IPS-NIHi11 (cell line): ENCODE results near the gene GUCY2D.
A peak's percentile ranks its signal among the peaks of the same experiment; 100 is the strongest.
"Not testable (repeated sequence)": the region's sequence is repeated elsewhere in the genome, so short reads cannot be mapped to it uniquely, and the experiment has no call there.

ENCODE experiments used
- DNase-seq: peaks from one replicate; pipeline ENCODE4 v3.0.0; 2012; ENCODE audit warnings: mixed read lengths, low spot score

The GUCY2D gene

GRCh38 chr17:8016632-8017424 is 14.4 kb downstream of the GUCY2D start:
- peak; percentile 77 for DNase-seq

GRCh38 chr17:8018436-8018835 is 16.0 kb downstream of the GUCY2D start:
- DNase-seq, result no peak

- DNase-seq, result no peak
Measured at GRCh38 chr17:8019166-8019565, 16.8 kb downstream of the GUCY2D start.

DNA sequence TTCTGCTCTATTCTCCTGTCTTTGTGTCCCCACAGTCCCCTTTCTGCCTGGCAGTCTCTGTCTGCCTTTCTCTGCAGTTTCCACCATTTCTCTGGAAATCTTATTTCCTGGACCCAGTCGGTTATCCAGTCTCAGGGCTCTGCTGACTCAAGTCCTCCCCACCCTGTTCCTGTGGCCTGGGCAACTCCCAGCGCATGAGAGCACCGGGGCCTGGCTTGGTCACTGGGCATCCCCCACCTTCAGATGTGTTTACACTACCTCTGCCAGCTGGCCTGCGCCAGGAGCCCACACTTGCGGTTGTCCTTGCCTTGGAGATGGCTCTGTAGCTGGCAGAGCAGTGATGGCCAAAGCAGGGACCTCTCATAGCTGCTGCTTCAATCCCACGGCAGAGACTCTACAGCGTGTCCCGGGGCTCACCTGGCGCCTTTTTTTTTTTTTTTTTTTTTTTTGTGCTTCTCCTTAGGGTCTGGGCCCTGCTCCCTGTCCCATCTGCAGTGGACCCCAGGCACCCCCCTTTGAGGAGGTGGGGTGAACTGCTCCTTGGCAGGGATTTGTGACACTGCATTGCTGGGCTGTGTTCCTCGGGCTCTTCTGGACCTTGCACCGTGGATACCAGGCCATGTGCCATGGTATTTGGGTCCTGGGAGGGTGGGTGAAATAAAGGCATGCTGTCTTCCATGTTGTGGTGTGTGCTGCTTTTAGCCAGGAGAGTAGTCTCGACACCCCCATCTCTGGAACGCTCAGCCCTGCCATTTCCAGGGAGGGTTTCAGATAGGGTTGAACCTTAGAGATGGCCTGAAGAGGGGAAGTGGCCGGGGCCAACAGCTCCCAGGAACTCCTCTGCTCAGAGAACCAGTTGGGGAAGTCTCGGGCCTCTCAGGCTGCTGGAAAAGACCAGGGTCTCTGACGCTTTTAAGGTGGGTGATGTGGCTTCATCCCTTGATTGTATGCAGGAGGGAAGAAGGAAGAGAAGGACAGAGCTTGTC is 17.5 kb downstream of the GUCY2D start:
- DNase-seq, result no peak

DNA sequence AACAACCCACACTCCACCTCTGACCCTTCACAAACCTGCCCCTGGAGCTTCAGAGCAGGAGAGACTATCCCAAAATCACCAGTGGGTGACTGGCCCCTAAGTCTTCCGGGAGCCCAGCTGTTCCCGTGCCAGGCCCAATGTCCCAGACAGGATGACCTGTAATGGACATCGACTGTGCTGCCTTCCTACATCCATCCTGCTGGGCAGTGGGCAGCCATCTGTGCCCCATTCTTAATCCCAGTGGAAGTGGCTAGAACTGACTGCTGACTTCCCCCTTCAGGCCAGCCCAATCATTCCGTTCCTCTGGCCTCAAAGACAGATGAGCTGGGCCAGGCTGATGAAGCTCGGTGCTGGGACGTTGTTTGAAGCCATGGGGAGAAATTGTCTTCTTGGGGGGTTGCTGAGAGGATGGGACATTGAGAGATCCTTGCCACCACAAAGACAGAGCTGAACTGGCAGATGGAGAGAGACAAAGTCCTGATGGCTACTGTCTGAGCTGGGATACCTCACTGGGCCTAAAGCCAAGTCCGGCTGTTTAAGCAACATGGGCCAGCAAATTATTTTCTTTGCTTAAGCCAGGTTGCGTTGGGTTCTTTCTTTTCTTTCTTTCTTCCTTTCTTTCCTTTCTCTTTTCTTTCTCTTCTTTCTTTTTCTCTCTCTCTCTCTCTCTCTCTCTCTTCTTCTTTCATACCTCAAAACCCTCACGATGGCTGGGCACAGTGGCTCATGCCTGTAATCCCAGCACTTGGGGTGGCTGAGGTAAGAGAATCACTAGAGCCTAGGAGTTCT is 18.6 kb downstream of the GUCY2D start:
- DNase-seq, result no peak

GRCh38 chr17:8021565-8022359 is 19.3 kb downstream of the GUCY2D start:
- no peak for DNase-seq

DNA sequence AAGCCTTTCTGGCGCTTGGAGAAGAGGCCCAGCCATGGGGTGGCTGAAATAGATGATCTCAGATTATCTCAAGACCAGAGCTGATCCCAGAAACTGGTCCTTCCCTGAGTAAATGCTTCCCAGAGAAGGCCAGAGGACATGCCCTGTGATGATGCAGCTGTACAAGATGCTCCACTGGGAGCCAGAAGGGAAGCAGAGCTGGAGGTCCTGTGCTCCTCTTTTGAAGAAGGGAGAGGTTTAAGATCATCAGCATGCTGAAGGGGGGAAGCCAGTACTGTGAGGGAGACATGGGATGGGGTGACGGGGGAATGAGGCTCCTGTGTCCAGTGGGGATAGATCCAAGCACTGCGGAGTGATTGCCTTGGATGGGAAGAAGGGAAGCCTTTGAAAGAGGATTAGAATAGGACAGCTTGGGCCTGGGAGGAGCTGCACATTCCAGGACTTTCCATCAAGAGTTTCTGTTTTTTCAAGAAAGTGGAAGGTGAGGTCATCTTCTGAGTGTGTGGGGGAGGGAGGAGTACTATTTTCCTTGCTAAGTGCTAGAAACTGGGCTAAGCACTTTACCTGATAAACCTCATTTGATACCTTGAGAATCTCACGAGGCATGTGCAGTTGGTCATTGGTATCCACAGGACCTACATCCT is 20.1 kb downstream of the GUCY2D start:
- DNase-seq, result no peak

DNA sequence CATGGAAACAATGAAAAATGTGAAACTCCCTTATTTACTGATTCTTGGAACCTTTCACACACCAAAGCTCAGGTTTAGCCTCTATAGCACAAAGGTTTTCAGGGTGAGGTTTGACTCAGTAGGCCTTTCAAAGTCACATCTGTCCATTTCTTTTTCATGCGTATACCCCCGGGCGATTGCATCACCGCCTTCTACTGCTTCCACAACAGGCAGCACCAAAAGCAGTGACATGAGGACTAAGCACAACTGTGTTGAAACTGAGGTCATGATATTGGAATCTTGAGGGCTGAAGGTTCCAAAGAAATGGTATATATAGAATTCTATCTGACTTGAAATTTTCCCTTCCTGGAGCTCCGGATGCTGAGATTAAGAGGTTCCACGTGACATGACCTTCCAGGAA is 21.7 kb downstream of the GUCY2D start:
- DNase-seq, result not testable (repeated sequence)

DNA sequence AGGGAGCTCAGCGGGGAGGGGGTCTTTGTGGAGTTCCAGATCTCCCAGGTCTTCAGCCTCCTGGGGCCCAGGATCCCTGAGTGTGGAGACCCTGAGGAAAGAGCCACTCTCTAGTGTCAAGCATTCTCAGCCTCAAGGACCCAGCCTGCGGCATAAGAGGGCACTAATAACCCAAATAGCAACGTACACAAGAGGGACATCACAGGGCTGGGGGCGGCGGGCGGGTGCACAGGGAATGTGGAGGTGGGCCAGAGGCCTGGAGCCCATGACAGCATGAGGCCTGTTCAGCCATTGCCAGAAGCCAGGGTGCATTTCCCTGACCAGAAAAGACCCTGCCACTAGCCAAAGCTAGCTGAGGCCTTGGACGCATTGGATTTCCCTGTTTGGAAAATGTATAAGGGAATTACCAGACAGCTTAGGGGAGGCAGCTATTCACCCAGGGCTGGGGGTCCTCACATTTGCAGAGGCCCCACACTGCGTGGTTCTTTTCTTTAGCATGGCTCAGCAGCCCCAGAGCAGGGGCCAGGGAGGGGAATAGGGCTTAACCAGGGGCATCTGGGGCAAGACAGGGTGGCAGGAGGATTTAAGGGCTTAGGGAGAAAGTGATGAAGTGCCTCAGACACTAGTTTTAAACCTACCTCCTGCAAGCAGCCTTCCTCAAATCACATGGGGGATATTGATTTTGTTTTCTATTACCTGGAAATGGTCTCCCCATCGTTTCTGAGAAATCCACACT is 22.9 kb downstream of the GUCY2D start:
- DNase-seq, result no peak

DNA sequence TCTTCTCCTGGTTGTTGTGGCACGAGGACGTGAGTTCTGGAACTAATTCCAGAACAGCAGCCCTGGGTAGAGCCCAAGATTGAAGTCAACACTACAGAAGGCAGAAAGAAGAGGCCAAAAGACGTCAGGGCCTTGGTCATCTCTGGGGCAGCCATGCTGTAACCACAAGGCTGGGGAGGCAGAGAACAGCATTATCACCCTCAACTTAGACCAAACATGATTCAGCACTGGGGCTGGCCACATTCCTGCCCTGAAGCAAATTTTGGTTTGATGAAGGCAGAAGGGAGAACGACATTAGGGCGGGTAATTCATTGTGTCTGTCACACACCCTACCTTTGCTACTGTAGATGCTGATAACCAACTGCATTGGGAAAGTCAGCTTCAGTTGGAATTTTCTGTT is 26.7 kb downstream of the GUCY2D start:
- DNase-seq, result no peak

DNA sequence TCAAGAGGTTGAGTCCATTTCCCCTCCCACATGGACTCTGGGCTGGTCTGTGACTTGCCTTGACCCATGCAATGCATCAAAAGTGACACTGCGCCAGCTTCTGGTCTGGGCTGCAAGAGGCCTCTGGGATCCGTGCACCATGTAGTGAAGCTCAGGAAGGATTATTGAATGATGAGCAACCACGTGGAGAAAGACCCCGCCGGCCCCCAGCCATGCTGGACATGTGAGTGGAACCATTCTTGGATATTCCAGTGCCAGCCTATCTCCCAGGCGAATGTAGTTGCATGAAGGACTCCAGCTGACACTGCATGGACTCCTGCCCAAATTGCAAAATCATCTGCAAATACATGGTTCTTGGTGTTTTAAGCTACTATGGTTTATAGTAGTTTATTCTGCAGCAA is 28.8 kb downstream of the GUCY2D start:
- DNase-seq, result no peak

- DNase-seq, result no peak
Measured at GRCh38 chr17:8031950-8032349, 29.5 kb downstream of the GUCY2D start.

DNA sequence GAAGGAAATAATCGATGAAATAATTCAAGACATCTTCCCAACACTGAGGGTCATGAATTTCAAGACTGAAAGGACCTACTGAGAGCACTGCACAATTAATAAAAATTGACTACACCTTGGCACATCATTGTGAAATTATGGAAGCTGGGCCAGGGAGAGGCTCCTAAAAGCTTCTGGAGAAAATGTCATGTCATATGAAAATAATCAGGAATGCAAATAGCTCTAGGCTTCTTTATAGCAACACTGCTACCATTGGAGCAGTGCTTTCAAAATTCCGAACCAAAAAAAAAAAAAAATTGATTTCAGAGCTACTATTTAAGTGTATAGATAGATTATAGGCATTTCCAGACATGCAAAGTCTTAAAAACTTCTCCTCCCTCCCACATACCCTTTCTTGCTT is 30.0 kb downstream of the GUCY2D start:
- no peak for DNase-seq

DNA sequence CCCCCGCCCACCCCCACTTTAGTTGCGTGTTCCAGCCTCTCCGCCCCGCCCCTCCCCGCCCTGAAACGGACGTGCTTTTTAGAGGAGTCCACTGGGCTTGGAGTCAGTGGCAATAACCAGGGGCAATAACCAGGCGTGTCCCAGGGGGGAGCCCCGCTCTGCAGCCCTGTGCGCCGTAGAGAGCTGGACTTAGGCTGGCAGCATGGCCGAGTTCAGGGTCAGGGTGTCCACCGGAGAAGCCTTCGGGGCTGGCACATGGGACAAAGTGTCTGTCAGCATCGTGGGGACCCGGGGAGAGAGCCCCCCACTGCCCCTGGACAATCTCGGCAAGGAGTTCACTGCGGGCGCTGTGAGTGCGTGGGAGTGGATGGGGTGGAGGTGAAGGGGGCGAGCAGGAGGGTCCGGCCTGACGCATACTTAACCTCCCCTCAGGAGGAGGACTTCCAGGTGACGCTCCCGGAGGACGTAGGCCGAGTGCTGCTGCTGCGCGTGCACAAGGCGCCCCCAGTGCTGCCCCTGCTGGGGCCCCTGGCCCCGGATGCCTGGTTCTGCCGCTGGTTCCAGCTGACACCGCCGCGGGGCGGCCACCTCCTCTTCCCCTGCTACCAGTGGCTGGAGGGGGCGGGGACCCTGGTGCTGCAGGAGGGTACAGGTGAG is 36.7 kb downstream of the GUCY2D start, which contains the start of gene ALOX15B:
ALOX15B (plus strand) TSS at position 106 of the 657 bp plus-strand sequence; CDS start at position 203, 97 bp downstream.
- peak; percentile 38 for DNase-seq

DNA sequence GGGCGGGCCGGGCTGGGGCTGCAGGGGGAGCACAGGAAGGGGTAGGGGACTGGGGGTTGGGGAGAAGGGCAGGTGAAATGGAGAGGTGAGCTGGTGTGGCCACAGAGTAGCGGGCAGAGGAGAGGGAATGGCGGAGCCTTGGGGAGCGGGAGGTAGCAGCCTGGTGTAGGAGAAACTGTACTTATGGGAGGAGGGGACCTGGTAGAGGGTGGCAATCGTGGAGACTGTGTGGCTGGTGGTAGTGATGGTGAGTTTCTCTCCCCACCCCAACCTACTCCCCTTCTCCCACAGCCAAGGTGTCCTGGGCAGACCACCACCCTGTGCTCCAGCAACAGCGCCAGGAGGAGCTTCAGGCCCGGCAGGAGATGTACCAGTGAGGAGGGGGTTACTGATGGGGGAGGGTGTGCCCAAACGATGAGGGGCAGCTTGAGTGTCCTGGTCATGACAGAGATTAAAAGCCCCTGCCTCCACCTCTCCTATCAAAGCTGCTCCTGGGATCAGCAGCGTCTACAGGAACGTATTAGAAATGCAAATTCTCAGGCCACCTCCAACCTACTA is 37.3 kb downstream of the GUCY2D start:
- DNase-seq, result no peak

DNA sequence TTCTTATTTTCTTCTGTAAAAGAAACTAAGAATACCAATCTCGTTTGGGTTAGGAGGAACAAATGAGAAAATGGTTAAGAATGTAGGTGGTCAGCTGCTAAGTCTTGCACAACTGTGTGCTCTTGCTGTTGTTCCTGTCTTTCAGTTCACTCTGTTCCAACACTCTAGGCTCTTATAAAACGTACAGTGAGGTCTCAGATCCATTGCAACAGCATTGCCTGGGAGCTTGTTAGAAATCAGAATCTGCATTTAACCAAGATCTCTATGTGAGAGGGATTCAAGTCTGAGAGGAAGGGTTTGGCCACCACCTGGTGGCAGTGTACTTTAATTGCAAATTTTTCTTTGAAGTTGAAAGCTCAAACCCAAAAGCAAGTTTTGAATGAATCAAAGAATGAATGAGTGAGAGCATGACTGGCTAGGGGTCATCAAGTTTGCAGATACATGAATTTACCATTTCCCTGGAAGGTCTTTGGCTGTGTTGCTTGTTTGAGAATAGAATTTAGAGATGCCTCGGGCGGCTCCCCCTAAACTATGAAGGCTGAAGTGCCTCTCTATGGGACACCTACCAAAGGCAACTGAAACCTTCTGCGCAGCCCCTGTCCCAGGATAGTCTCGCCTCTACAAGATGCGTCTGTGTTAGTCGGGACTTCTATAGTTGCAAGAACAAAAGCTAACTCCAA is 39.0 kb downstream of the GUCY2D start:
- no peak for DNase-seq

- no peak for DNase-seq
Measured at GRCh38 chr17:8041979-8042378, 39.6 kb downstream of the GUCY2D start.
